K562 (cell line): Measurements from ENCODE around the gene EFHC1. TPM values are rescaled to one million over a fixed set of nuclear protein-coding genes. Genes with fewer than 3 reads are reported as not detected.
"Not testable (repeated sequence)": the region's sequence is repeated elsewhere in the genome, so short reads cannot be mapped to it uniquely, and the experiment has no call there.

Source experiments
- ATAC-seq: fragments of 200-7000 bp; cut with Tn5 transposase; 3 replicates; pipeline ENCODE4 v1.9.1; 2020; ENCODE audit warnings: moderate library complexity
- BruUV-seq: library from RNA; stranded (reverse); fragments of 400-500 nt; replicated peaks from 2 replicates; lab custom pipeline; 2021; lab: Mats Ljungman, UMichigan
- CTCF ChIA-PET: fragments of 300-600 bp; formaldehyde crosslinking; extraction: SDS; loops from one replicate; lab custom pipeline; 2021; ENCODE audit warnings: low intra/inter-chr PET ratio; lab: Yijun Ruan, JAX
- POLR2A ChIA-PET: fragments of 300-600, 350-650 bp; sonication (Branson Sonifier 250); formaldehyde crosslinking; extraction: SDS; loops from one replicate; lab custom pipeline; 2021; ENCODE audit warnings: antibody characterized with exemption, inconsistent platforms; lab: Yijun Ruan, JAX
- DNase-seq, 4 experiments: peaks; one replicate each; pipeline versions ENCODE4 v3.0.0 to v3.0.0-alpha.2; 2011 to 2018; ENCODE audit warnings: low spot score in 3 of 4, mixed read lengths in 3 of 4; ENCODE audit errors: extremely low read depth in 1 of 4
- FAIRE-seq: peaks from 2 replicates; lab custom pipeline; 2011; peaks lifted over from hg19 to GRCh38; lab: Jason Lieb, UNC
- H2AFZ ChIP-seq: 2 replicates; pipeline ENCODE4 v1.6.0; 2011; ENCODE audit warnings: low read depth, low read length, control low read depth, inconsistent platforms
- H3K27ac ChIP-seq: fragments of 200-600 bp; 3 replicates; pipeline ENCODE4 v1.8.0; 2011; ENCODE audit warnings: low read depth, mild to moderate bottlenecking, control low read depth, inconsistent platforms, low read length, moderate library complexity, mixed read lengths; ENCODE audit errors: extremely low read depth
- H3K27me3 ChIP-seq, 2 experiments: fragments of 300-600 bp in 1 of 2; 2 replicates in 1 of 2; 3 replicates in 1 of 2; pipeline versions ENCODE4 v1.6.0 to v1.8.0; 2011; ENCODE audit warnings: inconsistent platforms in 2 of 2, low read length in 2 of 2, mild to moderate bottlenecking in 1 of 2, mixed read lengths in 1 of 2, moderate library complexity in 1 of 2; ENCODE audit not compliant: control insufficient read depth in 2 of 2, insufficient read depth in 2 of 2
- H3K36me3 ChIP-seq: fragments of 300-600 bp; 3 replicates; pipeline ENCODE4 v1.8.0; 2011; ENCODE audit warnings: mild to moderate bottlenecking, low read length, inconsistent platforms; ENCODE audit not compliant: control insufficient read depth, insufficient read depth
- H3K4me1 ChIP-seq, 2 experiments: fragments of 200-600 bp in 1 of 2; replicated peaks in 1 of 2; 2 replicates in 1 of 2; 3 replicates in 1 of 2; pipeline versions ENCODE4 v1.5.1 to v1.8.0; 2011; ENCODE audit warnings: inconsistent platforms in 2 of 2, low read length in 2 of 2, mild to moderate bottlenecking in 1 of 2, mixed read lengths in 1 of 2, moderate library complexity in 1 of 2; ENCODE audit not compliant: control insufficient read depth in 2 of 2, insufficient read depth in 2 of 2
- H3K4me2 ChIP-seq: 2 replicates; pipeline ENCODE4 v1.6.1; 2011; ENCODE audit warnings: low read length, control low read depth, inconsistent platforms, mixed read lengths; ENCODE audit not compliant: insufficient read depth
- H3K4me3 ChIP-seq: fragments of 200-600 bp; sonication (generic), shearing (Covaris generic); 2 replicates; pipeline ENCODE4 v1.5.1; 2016; ENCODE audit warnings: control low read depth, inconsistent platforms
- H3K79me2 ChIP-seq: fragments of 200-600 bp; 3 replicates; pipeline ENCODE4 v1.8.0; 2011; ENCODE audit warnings: low read length, inconsistent platforms; ENCODE audit not compliant: control insufficient read depth, insufficient read depth
- H3K9ac ChIP-seq, 2 experiments: 2 replicates each; pipeline versions ENCODE4 v1.6.0 to v1.6.1; 2011; ENCODE audit warnings: low read depth in 2 of 2, low read length in 2 of 2, control low read depth in 1 of 2, inconsistent platforms in 1 of 2, mild to moderate bottlenecking in 1 of 2, mixed read lengths in 1 of 2; ENCODE audit not compliant: insufficient read depth in 1 of 2
- H3K9me1 ChIP-seq: one replicate; pipeline ENCODE4 v1.6.0; 2011; ENCODE audit warnings: inconsistent platforms, mild to moderate bottlenecking, low read length, moderate library complexity; ENCODE audit not compliant: control insufficient read depth, insufficient read depth
- H3K9me3 ChIP-seq: replicated peaks from 2 replicates; pipeline ENCODE4 v1.5.1; 2011; ENCODE audit warnings: low read depth, low read length, inconsistent platforms; ENCODE audit not compliant: control insufficient read depth, insufficient read depth
- H4K20me1 ChIP-seq: replicated peaks from 2 replicates; pipeline ENCODE4 v1.6.1; 2011; ENCODE audit warnings: low read length, inconsistent platforms, mixed read lengths; ENCODE audit not compliant: control insufficient read depth, insufficient read depth
- BCOR ChIP-seq: fragments of 450-650 bp; IDR thresholded peaks from 2 replicates; pipeline ENCODE4 v1.6.1; 2016
- CCAR2 ChIP-seq: fragments of 200-400 bp; formaldehyde crosslinking; IDR thresholded peaks from 2 replicates; pipeline ENCODE4 v1.6.1; 2017; ENCODE audit warnings: mild to moderate bottlenecking, low read depth, low read length
- HOMEZ ChIP-seq: fragments of 250-450 bp; sonication (Bioruptor Pico); IDR thresholded peaks from 2 replicates; pipeline ENCODE4 v1.4.0; 2020; ENCODE audit warnings: mild to moderate bottlenecking, moderate library complexity
- KDM1A ChIP-seq, 2 experiments: fragments of 450-650 bp; IDR thresholded peaks; 2 replicates each; pipeline ENCODE4 v1.6.1; 2016; ENCODE audit warnings: mild to moderate bottlenecking in 2 of 2
- RBM17 ChIP-seq: fragments of 200-400 bp; formaldehyde crosslinking; IDR thresholded peaks from 2 replicates; pipeline ENCODE4 v1.6.1; 2017; ENCODE audit warnings: low read depth, mild to moderate bottlenecking, low read length, borderline replicate concordance
- RBM25 ChIP-seq: fragments of 200-400 bp; formaldehyde crosslinking; IDR thresholded peaks from 2 replicates; pipeline ENCODE4 v1.6.1; 2018; ENCODE audit warnings: low read length, low read depth, moderate library complexity; ENCODE audit not compliant: severe bottlenecking
- RNF2 ChIP-seq: sonication (generic); IDR thresholded peaks from 2 replicates; pipeline ENCODE4 v1.6.1; 2016
- SMARCA5 ChIP-seq: fragments of 450-650 bp; IDR thresholded peaks from 2 replicates; pipeline ENCODE4 v1.6.1; 2016
- ZNF146 ChIP-seq: IDR thresholded peaks from one replicate; pipeline ENCODE4 v1.6.1; 2018; ENCODE audit warnings: missing compliant biosample characterization; ENCODE audit not compliant: unreplicated experiment
- ZNF41 ChIP-seq: fragments of 250-450 bp; sonication (Bioruptor Pico); conservative IDR thresholded peaks from 2 replicates; pipeline ENCODE4 v1.4.0; 2020; ENCODE audit warnings: mild to moderate bottlenecking
- ZNF592 ChIP-seq: fragments of 450-650 bp; IDR thresholded peaks from 2 replicates; pipeline ENCODE4 v1.6.1; 2017; ENCODE audit warnings: antibody characterized with exemption, mild to moderate bottlenecking
- WGBS: fragments of 100-300 bp; shearing (Covaris generic); methylation state at CpG from one replicate; pipeline ENCODE4 v1.1.6; 2016; ENCODE audit warnings: low coverage, mixed read lengths; ENCODE audit not compliant: insufficient coverage; ENCODE audit errors: missing lambda C conversion rate; 5-methylcytosine and 5-hydroxymethylcytosine counted together
- in situ Hi-C: fragments of 300-500 bp; cut with MboI; formaldehyde crosslinking; loops from 4 replicates; pipeline ENCODE4 v1.15.0; 2018; ENCODE audit warnings: inconsistent platforms, mixed read lengths
- intact Hi-C: fragments of 100-400 bp; cut with micrococcal nuclease; formaldehyde crosslinking; loops from 2 replicates; pipeline ENCODE4 v1.14.2; 2022
- polyA plus RNA-seq, 8 experiments: library from polyadenylated mRNA; depleted of rRNA in 4 of 8; stranded (reverse) in 5 of 8; unstranded in 3 of 8; fragments of >200 nt; fragmentation: Nextera tagmentation in 2 of 8; fragmentation: Illumina TruSeq in 1 of 8; extraction: Ambion mirVana in 2 of 8; extraction: Trizol in 1 of 8; gene quantifications; 2 replicates each; pipeline versions ENCODE4 v1.2.1 to v1.2.3, GENCODE V29; 2011 to 2014; ENCODE audit warnings: inconsistent platforms in 1 of 8, missing spikeins in 1 of 8
- total RNA-seq, 7 experiments: library from RNA; depleted of rRNA in 6 of 7; stranded (reverse); fragments of >200 nt in 6 of 7; fragmentation: Illumina TruSeq in 2 of 7; extraction: Trizol in 2 of 7; gene quantifications; 2 replicates each; pipeline versions ENCODE4 v1.2.1 to v1.2.3, GENCODE V29; 2011 to 2021; ENCODE audit warnings: low replicate concordance in 1 of 7

Gene EFHC1
- total and polyA plus RNA-seq, 9 of the 15 experiments (the other 6 are each of a cell fraction or from before 2014, with no cell fraction given): 9.5 to 31.0 (median 14.9) TPM

- BruUV-seq, POLR2A ChIA-PET, H3K4me2 ChIP-seq, H3K9me1 ChIP-seq, H3K9ac ChIP-seq, H3K79me2 ChIP-seq, H4K20me1 ChIP-seq, H2AFZ ChIP-seq, DNase-seq, H3K36me3 ChIP-seq, CTCF ChIA-PET, H3K9me3 ChIP-seq, H3K4me3 ChIP-seq, FAIRE-seq, H3K27ac ChIP-seq, ATAC-seq, in situ Hi-C loops, H3K4me1 ChIP-seq, intact Hi-C loops, H3K27me3 ChIP-seq: not testable (repeated sequence)
- TF ChIP-seq KDM1A (IDR thresholded peaks at IDR 0.05) (0 out of 4 replicates have a peak, but pooled peaks of 1 of the 2 experiments have one; percentile 7), RBM25 (peak; percentile 67), ZNF146 (CRISPR knock-in tag) (peak; percentile 94), BCOR (peak; percentile 48; the same call in 1 of the 2 replicates)
- 4% methylated on average over 2 of the region's 2 CpGs for WGBS
These were observed 41.1 kb downstream of the EFHC1 start for GRCh38 chr6:52461194-52461593.

GRCh38 chr6:52474173-52474572 lies 54.0 kb downstream of the EFHC1 start:
- Histone ChIP-seq H3K36me3 (no peaks in the 10 kb centered on the region), H3K27me3 (no peaks in the 10 kb centered on the region), H3K4me3 (no peak overlapping the region), H4K20me1 (no peaks in the 10 kb centered on the region), H3K4me1 (no peaks in the 10 kb centered on the region; a peak in 1 of 5 replicates), H2AFZ (no peak overlapping the region), H3K9me3 (no peaks in the 10 kb centered on the region), H3K9ac (no peak overlapping the region), H3K27ac (no peak overlapping the region), H3K9me1 (no peaks in the 10 kb centered on the region), H3K79me2 (no peaks in the 10 kb centered on the region), H3K4me2 (no peak overlapping the region)
- no peak for FAIRE-seq
- BruUV-seq: no TSS peak
- intact Hi-C loops (no loop called here), in situ Hi-C loops (no loop called here)
- no peak for ATAC-seq
- CTCF ChIA-PET: no interaction called here
- TF ChIP-seq CCAR2 (no peak), HOMEZ (CRISPR knock-in tag) (no peak), RNF2 (no peak), SMARCA5 (no peak), ZNF592 (no peak), RBM17 (no peak), ZNF41 (CRISPR knock-in tag) (no peak)
- POLR2A ChIA-PET: interaction anchor here (0.7 to 1.0 kb wide), 2 partner anchors 9 to 35 kb away, joined by 3 to 4 read pairs; no protein-coding TSS in a partner anchor
- WGBS: 67% methylated on average over 4 of the region's 4 CpGs
- DNase-seq: no peak
